ENCODE data around the gene SDF2.

DNA sequence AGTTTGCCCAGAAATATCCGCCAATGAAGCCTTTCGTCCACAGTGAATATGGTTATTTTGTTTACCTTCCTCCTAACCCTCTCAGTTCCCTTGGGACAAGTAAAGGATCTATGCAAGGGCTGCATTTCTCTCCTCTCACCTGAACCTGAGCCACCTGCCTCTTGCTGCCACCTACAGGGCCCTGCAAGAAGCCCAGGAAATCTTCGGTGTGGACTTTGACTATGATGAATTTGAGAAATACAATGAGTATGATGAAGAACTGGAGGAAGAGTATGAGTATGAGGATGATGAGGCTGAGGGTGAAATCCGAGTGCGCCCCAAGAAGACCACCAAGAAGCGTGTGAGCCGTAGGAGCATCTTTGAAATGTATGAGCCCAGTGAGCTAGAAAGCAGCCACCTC lies 14.3 kb upstream of the SDF2 start:
- no peak for TF ChIP-seq EZH2 (IDR thresholded peaks at IDR 0.05; ENCODE audit: borderline replicate concordance, low read length)
- TF ChIP-seq, protein P1, sequence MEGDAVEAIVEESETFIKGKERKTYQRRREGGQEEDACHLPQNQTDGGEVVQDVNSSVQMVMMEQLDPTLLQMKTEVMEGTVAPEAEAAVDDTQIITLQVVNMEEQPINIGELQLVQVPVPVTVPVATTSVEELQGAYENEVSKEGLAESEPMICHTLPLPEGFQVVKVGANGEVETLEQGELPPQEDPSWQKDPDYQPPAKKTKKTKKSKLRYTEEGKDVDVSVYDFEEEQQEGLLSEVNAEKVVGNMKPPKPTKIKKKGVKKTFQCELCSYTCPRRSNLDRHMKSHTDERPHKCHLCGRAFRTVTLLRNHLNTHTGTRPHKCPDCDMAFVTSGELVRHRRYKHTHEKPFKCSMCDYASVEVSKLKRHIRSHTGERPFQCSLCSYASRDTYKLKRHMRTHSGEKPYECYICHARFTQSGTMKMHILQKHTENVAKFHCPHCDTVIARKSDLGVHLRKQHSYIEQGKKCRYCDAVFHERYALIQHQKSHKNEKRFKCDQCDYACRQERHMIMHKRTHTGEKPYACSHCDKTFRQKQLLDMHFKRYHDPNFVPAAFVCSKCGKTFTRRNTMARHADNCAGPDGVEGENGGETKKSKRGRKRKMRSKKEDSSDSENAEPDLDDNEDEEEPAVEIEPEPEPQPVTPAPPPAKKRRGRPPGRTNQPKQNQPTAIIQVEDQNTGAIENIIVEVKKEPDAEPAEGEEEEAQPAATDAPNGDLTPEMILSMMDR (IDR thresholded peaks at IDR 0.05; ENCODE audit: low read length), result peak; percentile 60

All from OCI-LY1 (cell line).